ENCODE data around the gene FADS6.
"Not testable (repeated sequence)": the region's sequence is repeated elsewhere in the genome, so short reads cannot be mapped to it uniquely, and the experiment has no call there.

FADS6 gene

DNA sequence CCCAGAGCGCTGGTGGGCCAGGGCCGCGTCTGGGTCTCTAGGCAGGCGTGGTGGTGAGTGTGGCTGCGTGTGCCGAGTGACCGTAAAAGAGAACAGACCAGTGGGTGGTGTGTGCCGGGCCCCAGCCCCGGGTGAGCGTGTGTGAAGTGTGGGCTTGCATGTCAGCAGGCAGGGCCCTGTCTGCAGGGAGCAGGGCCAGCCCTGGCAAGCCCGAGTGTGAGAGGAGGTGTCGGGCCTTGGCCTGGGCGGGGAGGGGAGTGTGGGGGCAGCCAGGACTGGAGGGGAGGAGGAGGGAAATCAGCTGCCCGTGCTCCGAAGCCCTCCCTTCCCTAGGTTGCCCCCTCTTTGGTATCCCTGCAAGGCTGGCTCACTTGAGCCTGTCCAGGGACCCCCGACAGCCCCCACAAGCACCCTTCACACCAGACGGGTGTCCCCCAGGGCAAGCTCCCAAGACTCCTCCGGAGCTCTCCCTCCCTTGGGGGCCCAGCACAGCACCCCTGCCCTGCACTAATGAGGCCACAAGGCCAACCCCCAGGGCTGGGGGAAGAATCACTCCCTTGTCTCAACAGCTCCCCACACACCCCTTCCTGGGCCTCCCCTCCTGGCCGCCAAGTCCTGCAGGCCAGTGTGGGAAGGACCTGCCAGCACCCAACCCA lies 27.7 kb upstream of the FADS6 start:
- no peak for DNase-seq (ENCODE audit: low spot score)

- no peak for DNase-seq (ENCODE audit: low spot score)
Measured at GRCh38 chr17:74920642-74921025, 27.2 kb upstream of the FADS6 start.

GRCh38 chr17:74920306-74920620 lies 26.8 kb upstream of the FADS6 start:
- DNase-seq (ENCODE audit: low spot score) = no peak

GRCh38 chr17:74919440-74920305 lies 26.2 kb upstream of the FADS6 start:
- no peak for DNase-seq (ENCODE audit: low spot score)

- DNase-seq (ENCODE audit: low spot score) = no peak
Measured at GRCh38 chr17:74918906-74919305, 25.5 kb upstream of the FADS6 start.

DNA sequence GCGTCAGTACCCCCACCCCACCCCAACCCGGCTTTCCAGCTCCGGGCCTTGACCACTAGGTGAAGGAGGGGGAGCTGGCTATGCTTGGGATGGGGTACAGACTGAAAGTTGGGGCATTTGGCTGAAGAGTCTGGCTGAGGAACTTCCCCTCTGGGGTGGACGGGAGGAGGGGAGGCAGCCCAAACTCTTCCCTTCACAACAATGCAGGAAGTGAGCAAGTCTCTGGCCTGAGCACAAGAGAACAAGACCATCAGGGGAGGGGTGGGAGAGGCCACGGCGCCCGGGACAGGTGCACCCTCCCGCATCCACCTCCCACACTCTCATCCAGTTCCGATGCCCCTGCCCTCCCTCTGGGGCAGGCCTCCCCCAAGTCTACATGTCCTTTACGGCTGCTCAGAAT lies 24.0 kb upstream of the FADS6 start:
- DNase-seq (ENCODE audit: low spot score) = no peak

DNA sequence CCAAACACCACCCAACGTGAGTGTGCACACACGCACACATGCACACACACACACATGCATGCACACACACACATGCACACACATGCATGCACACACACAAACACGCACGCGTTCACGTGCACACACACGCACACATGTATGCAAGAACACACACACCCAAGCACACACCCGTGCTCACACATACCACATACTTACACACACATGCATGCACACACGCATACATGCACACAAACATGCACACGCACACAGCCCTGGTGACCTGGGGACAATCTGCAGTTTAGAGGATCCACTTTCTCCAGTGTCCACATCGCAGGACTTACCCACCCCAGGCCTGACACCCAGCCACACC lies 23.4 kb upstream of the FADS6 start:
- no peak for DNase-seq (ENCODE audit: low spot score)

- no peak for DNase-seq (ENCODE audit: low spot score)
Measured at GRCh38 chr17:74916136-74916850, 22.9 kb upstream of the FADS6 start.

- DNase-seq (ENCODE audit: low spot score) = not testable (repeated sequence)
Measured at GRCh38 chr17:74911423-74911822, 18.0 kb upstream of the FADS6 start.

DNA sequence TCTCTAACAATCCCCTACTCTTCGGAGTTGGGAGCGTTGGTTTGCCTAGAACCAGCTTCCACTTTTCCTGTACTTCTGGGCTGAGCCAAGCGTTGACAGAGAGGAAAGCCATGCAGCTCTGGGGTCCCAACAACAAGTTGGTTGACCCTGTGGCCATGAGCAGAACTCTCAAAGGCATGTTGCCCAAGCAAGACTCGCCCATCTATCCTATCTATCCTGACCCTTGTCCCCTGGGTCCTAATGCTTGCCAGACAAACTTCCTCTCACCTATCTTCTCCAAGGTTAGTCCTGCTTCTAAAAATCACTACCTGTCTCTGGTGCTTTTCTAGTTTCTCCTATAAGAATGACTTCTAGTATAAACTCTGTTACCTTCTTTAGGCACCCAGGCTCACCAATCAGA lies 15.7 kb upstream of the FADS6 start:
- not testable (repeated sequence) for DNase-seq (ENCODE audit: low spot score)

- no peak for DNase-seq (ENCODE audit: low spot score)
Measured at GRCh38 chr17:74907012-74907411, 13.6 kb upstream of the FADS6 start.

GRCh38 chr17:74906214-74906793 lies 12.9 kb upstream of the FADS6 start:
- not testable (repeated sequence) for DNase-seq (ENCODE audit: low spot score)

DNA sequence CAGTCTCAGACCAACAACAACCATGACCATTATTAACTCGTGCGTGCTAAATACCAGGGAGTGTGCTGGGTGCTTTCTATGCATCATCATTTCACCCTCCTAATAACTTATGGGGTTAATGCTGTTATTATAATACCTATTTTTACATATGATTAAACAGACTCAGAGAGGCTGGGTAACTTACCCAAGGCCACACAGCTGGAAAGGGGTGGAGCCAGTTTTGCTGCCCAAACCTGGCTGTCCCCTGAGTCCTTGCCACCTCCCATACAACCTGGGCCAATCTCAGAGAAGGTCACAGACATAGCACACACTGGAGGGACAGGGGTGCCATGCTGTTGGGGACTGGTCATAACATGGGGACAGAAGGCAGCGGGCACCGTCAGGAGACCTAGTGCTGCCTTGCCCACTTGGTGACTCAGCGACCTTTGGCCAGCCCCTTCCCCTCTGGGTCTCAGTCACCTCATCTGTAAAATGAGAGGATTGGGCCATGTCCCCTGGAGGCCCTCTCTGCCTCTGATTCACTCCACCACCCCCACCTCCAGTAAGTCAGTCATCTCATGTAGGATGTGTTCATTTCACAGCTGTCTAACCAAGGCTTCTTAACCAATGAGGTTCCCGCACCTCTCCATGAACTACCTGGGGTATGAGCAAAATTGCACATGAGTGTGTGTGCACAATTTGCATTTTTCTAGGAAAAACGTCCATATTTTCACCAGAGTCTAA lies 11.4 kb upstream of the FADS6 start:
- no peak for DNase-seq (ENCODE audit: low spot score)

DNA sequence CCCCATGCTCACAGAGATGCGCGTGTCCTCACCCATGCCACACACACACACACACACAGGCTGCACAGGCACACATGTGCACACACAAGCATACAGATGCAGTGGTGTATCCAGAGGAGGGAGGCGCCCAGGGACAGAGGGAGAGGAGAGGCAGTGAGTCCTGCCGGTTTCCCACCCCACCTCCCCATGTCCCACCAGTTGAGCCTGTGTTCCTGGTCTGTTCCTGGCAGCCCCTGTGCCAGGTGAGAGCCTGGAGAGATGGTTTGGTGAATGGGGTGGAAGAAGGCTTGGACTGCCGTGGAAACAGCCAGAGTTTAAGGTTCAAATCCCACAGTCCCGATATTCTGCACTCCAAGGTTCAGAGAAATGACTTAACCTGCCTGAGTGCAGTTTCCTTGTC lies 10.2 kb upstream of the FADS6 start:
- DNase-seq (ENCODE audit: low spot score) = no peak

- DNase-seq (ENCODE audit: low spot score) = no peak
Measured at GRCh38 chr17:74903034-74903433, 9.6 kb upstream of the FADS6 start.

- DNase-seq (ENCODE audit: low spot score) = no peak
Measured at GRCh38 chr17:74901353-74902135, 8.1 kb upstream of the FADS6 start.

DNA sequence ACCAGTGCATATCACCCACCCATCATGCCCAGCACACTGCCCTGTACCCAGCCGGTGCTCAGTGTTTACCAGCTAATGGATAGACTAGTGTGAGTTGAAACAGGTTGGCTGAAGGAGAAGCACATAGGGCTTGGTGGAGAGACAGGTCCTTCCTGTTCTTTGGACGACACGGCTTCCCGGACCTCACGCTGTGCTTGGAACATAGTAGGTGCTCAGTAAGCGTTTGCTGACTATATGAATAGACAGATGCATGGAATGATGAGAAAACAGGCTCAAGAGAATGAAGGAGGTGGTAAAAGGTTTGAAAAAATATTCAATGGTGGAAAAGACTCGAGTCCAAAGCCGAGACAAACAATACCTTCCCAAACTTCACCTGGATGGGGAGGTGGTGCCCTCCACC lies 6.8 kb upstream of the FADS6 start:
- DNase-seq (ENCODE audit: low spot score) = no peak

GRCh38 chr17:74898376-74898946 lies 5.0 kb upstream of the FADS6 start:
- no peak for DNase-seq (ENCODE audit: low spot score)

GRCh38 chr17:74893936-74894671 lies 671 bp upstream of the FADS6 start:
- no peak for DNase-seq (ENCODE audit: low spot score)
